GM12878 (cell line): ENCODE measurements around the gene ABHD1. TPM values are rescaled to one million over a fixed set of nuclear protein-coding genes. Genes with fewer than 3 reads are reported as not detected.

ENCODE experiments used
- ATAC-seq: fragments of 200-7000 bp; cut with Tn5 transposase; 3 replicates; pipeline ENCODE4 v1.9.1; 2020; ENCODE audit warnings: mild to moderate bottlenecking, moderate library complexity
- BruUV-seq: library from RNA; stranded (reverse); fragments of 400-500 nt; replicated peaks from 2 replicates; lab custom pipeline; 2021; lab: Mats Ljungman, UMichigan
- CTCF ChIA-PET: fragments of 300-600 bp; sonication (Branson Sonifier 250); formaldehyde crosslinking; extraction: SDS; loops from one replicate; lab custom pipeline; 2021; ENCODE audit warnings: inconsistent platforms; lab: Yijun Ruan, JAX
- POLR2A ChIA-PET: fragments of 350-600 bp; formaldehyde crosslinking; extraction: SDS; loops from one replicate; lab custom pipeline; 2021; ENCODE audit warnings: inconsistent platforms; lab: Charles Lee
- RAD21 ChIA-PET: fragments of 300-600 bp; sonication (Branson Sonifier 250); formaldehyde crosslinking; loops from one replicate; lab custom pipeline; 2023; ENCODE audit warnings: antibody characterized with exemption; ENCODE audit not compliant: unreplicated experiment; lab: Charles Lee
- SMC1A ChIA-PET: fragments of 300-600 bp; sonication (Branson Sonifier 250); formaldehyde crosslinking; loops from one replicate; lab custom pipeline; 2023; ENCODE audit not compliant: unreplicated experiment, uncharacterized antibody; lab: Charles Lee
- DNase-seq: peaks from one replicate; pipeline ENCODE4 v3.0.0-alpha.2; 2011; ENCODE audit warnings: low read depth, low spot score
- FAIRE-seq: peaks from 3 replicates; lab custom pipeline; 2011; peaks lifted over from hg19 to GRCh38; lab: Jason Lieb, UNC
- H2AFZ ChIP-seq: 2 replicates; pipeline ENCODE4 v1.6.0; 2011; ENCODE audit warnings: low read depth, low read length, control low read depth; ENCODE audit not compliant: control insufficient read depth
- H3K27ac ChIP-seq: 2 replicates; pipeline ENCODE4 v1.5.1; 2011; ENCODE audit warnings: control low read depth; ENCODE audit not compliant: control insufficient read depth, insufficient read depth
- H3K27me3 ChIP-seq, 2 experiments: replicated peaks in 1 of 2; 2 replicates each; pipeline versions ENCODE4 v1.6.0 to v1.6.1; 2011; ENCODE audit warnings: low read length in 1 of 2; ENCODE audit not compliant: control insufficient read depth in 2 of 2, insufficient read depth in 2 of 2
- H3K36me3 ChIP-seq, 2 experiments: 2 replicates each; pipeline ENCODE4 v1.5.1; 2011; ENCODE audit warnings: low read length in 1 of 2; ENCODE audit not compliant: control insufficient read depth in 2 of 2, insufficient read depth in 2 of 2
- H3K4me1 ChIP-seq: 2 replicates; pipeline ENCODE4 v1.6.1; 2011; ENCODE audit warnings: mild to moderate bottlenecking, low read length, moderate library complexity, mixed read lengths; ENCODE audit not compliant: control insufficient read depth, insufficient read depth
- H3K4me2 ChIP-seq: 2 replicates; pipeline ENCODE4 v1.6.0; 2011; ENCODE audit warnings: control low read depth; ENCODE audit not compliant: control insufficient read depth, insufficient read depth
- H3K4me3 ChIP-seq: fragments of 200-600 bp; sonication (generic); 2 replicates; pipeline ENCODE4 v1.5.1; 2016
- H3K79me2 ChIP-seq: 2 replicates; pipeline ENCODE4 v1.6.0; 2011; ENCODE audit warnings: low read length; ENCODE audit not compliant: control insufficient read depth, insufficient read depth
- H3K9ac ChIP-seq: 2 replicates; pipeline ENCODE4 v1.8.0; 2011; ENCODE audit warnings: low read length, control low read depth, mixed read lengths; ENCODE audit not compliant: control insufficient read depth, insufficient read depth
- H3K9me3 ChIP-seq: replicated peaks from 3 replicates; pipeline ENCODE4 v1.5.1; 2011; ENCODE audit warnings: mild to moderate bottlenecking, low read length; ENCODE audit not compliant: control insufficient read depth, insufficient read depth
- H4K20me1 ChIP-seq: 2 replicates; pipeline ENCODE4 v1.6.0; 2011; ENCODE audit not compliant: control insufficient read depth, insufficient read depth
- ATF3 ChIP-seq: IDR thresholded peaks from 2 replicates; pipeline ENCODE4 v1.6.1; 2011; ENCODE audit warnings: low read depth, mild to moderate bottlenecking, low read length, moderate library complexity, borderline replicate concordance; ENCODE audit errors: extremely low read depth
- CREB1 ChIP-seq: IDR thresholded peaks from 2 replicates; pipeline ENCODE4 v1.6.1; 2012; ENCODE audit warnings: low read depth, mild to moderate bottlenecking, inconsistent platforms
- E2F8 ChIP-seq: fragments of 450-650 bp; IDR thresholded peaks from 2 replicates; pipeline ENCODE4 v1.6.1; 2018; ENCODE audit warnings: mild to moderate bottlenecking, low read depth, moderate library complexity; ENCODE audit not compliant: partially characterized antibody
- FOS ChIP-seq: IDR thresholded peaks from 3 replicates; pipeline ENCODE4 v1.6.1; 2011; ENCODE audit warnings: borderline replicate concordance; ENCODE audit not compliant: insufficient read length; ENCODE audit errors: extremely low read depth
- GABPA ChIP-seq: IDR thresholded peaks from 2 replicates; pipeline ENCODE4 v1.6.1; 2014; ENCODE audit warnings: antibody characterized with exemption, low read depth, mild to moderate bottlenecking, inconsistent platforms
- JUNB ChIP-seq: IDR thresholded peaks from 2 replicates; pipeline ENCODE4 v1.6.1; 2016; ENCODE audit warnings: antibody characterized with exemption, mild to moderate bottlenecking
- MTA3 ChIP-seq: IDR thresholded peaks from 2 replicates; pipeline ENCODE4 v1.6.1; 2012; ENCODE audit warnings: low read length, inconsistent platforms, borderline replicate concordance
- MYB ChIP-seq: fragments of 150-350 bp; IDR thresholded peaks from 2 replicates; pipeline ENCODE4 v1.6.1; 2014; ENCODE audit warnings: mild to moderate bottlenecking, low read depth, low read length, borderline replicate concordance
- NFIC ChIP-seq: IDR thresholded peaks from 2 replicates; pipeline ENCODE4 v1.6.1; 2012; ENCODE audit warnings: low read depth, mild to moderate bottlenecking, inconsistent platforms, low read length, moderate library complexity
- PML ChIP-seq: IDR thresholded peaks from 2 replicates; pipeline ENCODE4 v1.6.1; 2012; ENCODE audit warnings: low read length, inconsistent platforms
- RCOR1 ChIP-seq: conservative IDR thresholded peaks from 2 replicates; pipeline ENCODE4 v1.6.1; 2012; ENCODE audit warnings: low read depth, low read length, improper control_type of control experiment
- RELB ChIP-seq: fragments of 450-650 bp; IDR thresholded peaks from 2 replicates; pipeline ENCODE4 v1.6.1; 2017; ENCODE audit warnings: low read depth, mild to moderate bottlenecking, moderate library complexity
- REST ChIP-seq: IDR thresholded peaks from 2 replicates; pipeline ENCODE4 v1.6.1; 2012; ENCODE audit warnings: mild to moderate bottlenecking, low read depth, low read length
- WGBS: methylation state at CpG from one replicate; pipeline ENCODE4 v1.1.6; 2016; ENCODE audit warnings: low lambda C conversion rate; ENCODE audit not compliant: insufficient replicate concordance, insufficient coverage; ENCODE audit errors: missing lambda C conversion rate; 5-methylcytosine and 5-hydroxymethylcytosine counted together
- in situ Hi-C: fragments of 300-500 bp; cut with MboI; formaldehyde crosslinking; loops from 9 replicates; pipeline ENCODE4 v1.14.3; 2018; ENCODE audit warnings: mixed read lengths
- intact Hi-C: fragments of 100-400 bp; cut with micrococcal nuclease; formaldehyde crosslinking; loops from one replicate; pipeline ENCODE4 v1.14.2; 2022; ENCODE audit not compliant: unreplicated experiment
- polyA plus RNA-seq, 11 experiments: library from polyadenylated mRNA; depleted of rRNA in 4 of 11; unstranded in 6 of 11; stranded (reverse) in 5 of 11; fragments of >200 nt; fragmentation: Nextera tagmentation in 4 of 11; fragmentation: Illumina TruSeq in 1 of 11; extraction: Ambion mirVana in 4 of 11; extraction: Trizol in 1 of 11; gene quantifications; 1 replicate in 1 of 11; 2 replicates in 10 of 11; pipeline versions ENCODE4 v1.2.1 to v1.2.3, GENCODE V29; 2011 to 2016; ENCODE audit warnings: inconsistent platforms in 2 of 11, missing spikeins in 2 of 11, low read depth in 1 of 11
- total RNA-seq, 4 experiments: library from RNA; depleted of rRNA in 3 of 4; stranded (reverse); fragments of >200 nt in 3 of 4; fragmentation: Illumina TruSeq in 1 of 4; extraction: Trizol in 1 of 4; gene quantifications; 2 replicates each; pipeline versions ENCODE4 v1.2.1 to v1.2.3, GENCODE V29; 2013 to 2021

ABHD1 gene
- total and polyA plus RNA-seq, 10 of the 15 experiments (the other 5 are each of a cell fraction or from before 2014, with no cell fraction given) = 0.04 to 0.35 (median 0.17) TPM; not detected in 2

GRCh38 chr2:27102329-27102728 lies 21.3 kb upstream of the ABHD1 start (continued):
- no peak for TF ChIP-seq E2F8

- ATAC-seq (no peak), FAIRE-seq (no peak), DNase-seq (no peak)
- Histone ChIP-seq H4K20me1 (no peaks in the 10 kb centered on the region), H3K4me1 (no peaks in the 10 kb centered on the region), H3K27me3 (no peaks in the 10 kb centered on the region; a peak in 2 of 4 replicates), H3K36me3 (no peaks in the 10 kb centered on the region), H2AFZ (no peak overlapping the region), H3K9me3 (no peaks in the 10 kb centered on the region), H3K4me2 (no peak overlapping the region), H3K79me2 (no peaks in the 10 kb centered on the region), H3K27ac (no peak overlapping the region), H3K9ac (no peak overlapping the region), H3K4me3 (no peak overlapping the region)
- ChIA-PET SMC1A (interaction anchor here (0.9 to 2.7 kb wide), 3 partner anchors 10 to 175 kb away, joined by 4 to 10 read pairs (median 6); partner anchors contain the start of gene TRIM54), CTCF (interaction anchor here (0.6 to 3.1 kb wide), 6 partner anchors 9 to 197 kb away, joined by 3 to 13 read pairs (median 3); no protein-coding TSS in a partner anchor), POLR2A (no interaction called here), RAD21 (no interaction called here)
- in situ Hi-C loops = no loop called here
- WGBS = 49% methylated on average over 3 of the region's 3 CpGs
- intact Hi-C loops = no loop called here
- BruUV-seq = no TSS peak
- no peak for TF ChIP-seq RCOR1
- TF ChIP-seq MTA3 = no peak
- TF ChIP-seq PML = no peak
- no peak for TF ChIP-seq FOS
- no peak for TF ChIP-seq NFIC
- no peak for TF ChIP-seq CREB1
- no peak for TF ChIP-seq GABPA
- no peak for TF ChIP-seq ATF3
- TF ChIP-seq JUNB = no peak
- TF ChIP-seq RELB = no peak
- no peak for TF ChIP-seq REST
- no peak for TF ChIP-seq MYB
Measured at GRCh38 chr2:27105981-27106380, 17.6 kb upstream of the ABHD1 start.
